GM06990 (cell line): ENCODE results near the gene HOXD8.

ENCODE experiments used
- DNase-seq: peaks from one replicate; pipeline ENCODE4 v3.0.0-alpha.2; 2011; ENCODE audit not compliant: insufficient read length; ENCODE audit errors: extremely low read depth
- H3K27me3 ChIP-seq: replicated peaks from 2 replicates; pipeline ENCODE4 v1.6.0; 2011; ENCODE audit warnings: low read length; ENCODE audit not compliant: control insufficient read depth, insufficient read depth
- H3K36me3 ChIP-seq: 2 replicates; pipeline ENCODE4 v1.5.1; 2011; ENCODE audit warnings: low read length; ENCODE audit not compliant: control insufficient read depth, insufficient read depth
- H3K4me3 ChIP-seq: replicated peaks from 2 replicates; pipeline ENCODE4 v1.5.1; 2011; ENCODE audit warnings: low read depth, mild to moderate bottlenecking, control low read depth, low read length
- CTCF ChIP-seq: IDR thresholded peaks from 2 replicates; pipeline ENCODE4 v1.5.1; 2011; ENCODE audit warnings: low read length, control low read depth, mild to moderate bottlenecking, inconsistent platforms; ENCODE audit not compliant: insufficient read depth, poor library complexity, severe bottlenecking

HOXD8 gene

DNA sequence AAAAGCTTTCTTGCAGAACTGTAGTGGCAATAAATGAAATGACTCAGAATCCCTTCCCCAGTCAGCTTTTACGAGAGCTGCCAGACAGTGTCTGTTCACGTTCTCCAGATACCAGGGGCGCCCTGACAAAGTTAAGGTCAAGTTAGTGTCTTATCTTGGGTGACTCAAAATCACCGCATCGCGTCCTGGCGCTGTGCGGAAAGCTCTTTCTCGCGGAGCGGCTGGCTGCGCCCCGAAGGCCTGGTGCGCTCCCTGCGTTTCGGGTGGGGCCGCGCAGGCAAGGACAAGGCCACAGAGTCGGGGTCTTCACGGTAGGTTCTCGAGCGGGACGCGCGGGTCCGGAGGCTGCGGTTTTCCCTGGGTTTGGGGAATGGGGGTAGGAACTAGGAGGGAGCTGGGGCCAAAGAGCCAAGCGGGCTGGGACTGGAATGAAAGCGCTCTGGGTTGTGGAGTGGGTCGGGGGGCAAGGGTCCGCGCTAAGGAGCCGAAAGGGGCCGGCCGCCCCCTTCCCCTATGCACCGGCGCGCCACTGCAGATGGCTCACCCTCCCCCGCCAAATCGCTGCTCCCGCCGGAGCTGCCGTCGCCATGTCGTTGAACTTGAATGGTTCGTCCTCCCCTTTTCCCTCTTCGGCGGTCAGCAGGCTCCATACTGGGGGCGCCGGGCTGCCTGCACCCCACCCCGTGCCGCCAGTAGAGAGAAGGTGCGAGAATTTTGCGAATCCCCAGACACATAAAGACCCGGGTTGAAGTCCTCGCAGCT is 25.0 kb upstream of the HOXD8 start:
- H3K36me3 ChIP-seq = no peaks in the 10 kb centered on the region
- TF ChIP-seq CTCF = no peak
- no peaks in the 10 kb centered on the region; the same call in 1 of the 2 replicates for H3K27me3 ChIP-seq
- DNase-seq = no peak
- H3K4me3 ChIP-seq = no peak overlapping the region

- no peaks in the 10 kb centered on the region for H3K36me3 ChIP-seq
- TF ChIP-seq CTCF = no peak
- no peak overlapping the region for H3K4me3 ChIP-seq
- no peaks in the 10 kb centered on the region; the same call in 1 of the 2 replicates for H3K27me3 ChIP-seq
- no peak for DNase-seq
Observed at GRCh38 chr2:176105078-176105729, 24.3 kb upstream of the HOXD8 start.

DNA sequence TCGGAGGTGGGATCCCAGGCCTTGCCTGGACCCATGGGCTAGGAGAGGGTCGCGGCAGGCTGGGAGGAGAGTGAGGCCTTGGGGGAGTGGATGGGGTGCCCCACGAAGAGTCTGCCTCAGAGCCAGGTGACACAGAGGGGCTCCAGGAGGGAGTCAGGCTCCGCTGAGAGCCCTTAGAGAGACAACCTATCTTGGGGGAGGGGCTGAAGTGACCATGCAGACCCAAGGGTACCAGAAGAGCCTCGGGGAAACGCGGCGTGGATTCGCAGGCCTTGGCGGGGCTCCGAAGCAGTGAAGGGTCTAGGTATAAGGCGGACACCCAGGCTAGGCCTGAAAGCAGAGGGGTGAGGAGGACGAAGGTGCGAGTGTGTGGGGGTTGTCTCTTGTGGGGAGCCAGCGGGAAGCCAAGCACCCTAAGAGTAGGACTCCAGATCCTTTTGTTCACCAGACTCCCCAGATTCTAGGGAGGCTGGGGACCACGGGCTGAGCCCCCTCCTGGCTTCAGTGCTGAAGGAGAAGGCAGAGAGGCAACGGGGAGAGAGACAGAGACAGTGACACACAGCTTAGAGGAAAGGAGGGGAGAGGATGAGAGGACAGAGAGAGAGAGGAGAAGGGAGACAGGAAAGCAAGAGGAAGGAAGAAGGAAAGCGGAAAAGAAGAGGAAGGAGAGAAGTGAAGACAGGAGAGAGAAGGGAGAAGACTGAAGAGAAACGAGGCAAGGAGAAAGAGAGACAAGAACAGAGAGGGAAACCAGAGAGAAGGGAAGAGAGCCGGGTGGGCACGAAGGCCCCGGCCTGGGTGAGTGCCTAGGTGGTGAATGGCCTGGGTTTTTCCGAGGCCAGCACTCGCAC is 23.6 kb upstream of the HOXD8 start:
- TF ChIP-seq CTCF = no peak
- no peak for DNase-seq
- Histone ChIP-seq H3K4me3 (no peak overlapping the region), H3K27me3 (no peaks in the 10 kb centered on the region; the same call in 1 of the 2 replicates), H3K36me3 (no peaks in the 10 kb centered on the region)

- Histone ChIP-seq H3K36me3 (no peaks in the 10 kb centered on the region), H3K27me3 (peaks cover 1% of the 10 kb centered on the region; the same call in 1 of the 2 replicates), H3K4me3 (no peak within 1 kb of the TSS)
- DNase-seq = no peak
- no peak for TF ChIP-seq CTCF
Observed at GRCh38 chr2:176106581-176107539, 22.6 kb upstream of the HOXD8 start, which contains the start of gene HOXD11. Gene HOXD11, plus strand, starts transcription at chr2:176107280. Its CDS starts 76 bp downstream, at chr2:176107356.

DNA sequence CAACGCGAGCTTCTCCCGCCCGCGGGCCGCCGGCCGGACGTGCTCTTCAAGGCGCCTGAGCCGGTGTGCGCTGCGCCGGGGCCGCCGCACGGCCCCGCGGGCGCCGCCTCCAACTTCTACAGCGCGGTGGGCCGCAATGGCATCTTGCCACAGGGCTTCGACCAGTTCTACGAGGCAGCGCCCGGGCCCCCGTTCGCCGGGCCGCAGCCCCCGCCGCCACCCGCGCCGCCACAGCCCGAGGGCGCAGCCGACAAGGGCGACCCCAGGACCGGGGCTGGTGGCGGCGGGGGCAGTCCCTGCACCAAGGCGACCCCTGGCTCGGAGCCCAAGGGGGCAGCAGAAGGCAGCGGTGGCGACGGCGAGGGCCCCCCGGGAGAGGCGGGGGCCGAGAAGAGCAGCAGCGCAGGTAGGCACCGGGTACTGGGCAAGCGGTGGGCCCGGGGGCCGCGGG is 21.7 kb upstream of the HOXD8 start:
- no peak for DNase-seq
- TF ChIP-seq CTCF = no peak
- no peak overlapping the region for H3K4me3 ChIP-seq
- no peaks in the 10 kb centered on the region for H3K36me3 ChIP-seq
- H3K27me3 ChIP-seq = peaks cover 3% of the 10 kb centered on the region
